Stimulated activated CD8-positive, alpha-beta memory T cell treated with anti-CD3 and anti-CD28 coated beads, Interleukin-4, amount 100 ng/mL, for 4 hours (primary cell): Measurements from ENCODE around the gene STEAP2.
"Not testable (repeated sequence)": the region's sequence is repeated elsewhere in the genome, so short reads cannot be mapped to it uniquely, and the experiment has no call there.

Experiments
- DNase-seq, 2 donors: peaks; one replicate each; pipeline ENCODE4 v3.0.0-alpha.2; 2020; ENCODE audit warnings: low read depth in 2 of 2, low spot score in 1 of 2

STEAP2 gene

DNA sequence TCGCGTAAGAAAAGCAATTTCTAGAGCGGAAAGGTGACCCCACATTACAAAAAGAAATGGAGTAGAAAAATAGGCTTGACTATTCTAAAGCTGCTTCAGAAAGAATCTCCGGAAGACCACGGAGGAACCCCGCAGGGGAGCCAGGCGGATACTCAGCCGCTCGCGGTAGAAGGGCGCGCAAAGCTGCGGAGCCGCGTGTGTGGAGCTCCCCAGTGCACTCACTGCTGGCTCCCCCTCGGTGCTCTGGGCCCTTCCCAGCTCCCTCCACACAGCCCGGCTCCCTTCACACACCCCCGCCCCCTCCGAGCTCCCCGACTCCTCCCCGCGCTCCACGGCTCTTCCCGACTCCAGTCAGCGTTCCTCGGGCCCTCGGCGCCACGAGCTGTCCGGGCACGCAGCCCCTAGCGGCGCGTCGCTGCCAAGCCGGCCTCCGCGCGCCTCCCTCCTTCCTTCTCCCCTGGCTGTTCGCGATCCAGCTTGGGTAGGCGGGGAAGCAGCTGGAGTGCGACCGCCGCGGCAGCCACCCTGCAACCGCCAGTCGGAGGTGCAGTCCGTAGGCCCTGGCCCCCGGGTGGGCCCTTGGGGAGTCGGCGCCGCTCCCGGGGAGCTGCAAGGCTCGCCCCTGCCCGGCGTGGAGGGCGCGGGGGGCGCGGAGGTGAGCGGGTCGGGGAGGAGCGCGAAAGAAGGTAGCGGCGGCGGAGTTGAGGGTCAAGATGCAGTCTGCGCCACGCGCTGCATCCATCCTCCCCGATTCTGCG lies at the start of gene STEAP2:
STEAP2 (plus strand) TSS at position 350 of the 758 bp plus-strand sequence. CDS start 13,343 bp downstream, outside the sequence.
- no peak for DNase-seq

GRCh38 chr7:90163534-90163933 lies 48.0 kb upstream of the STEAP2 start:
- no peak for DNase-seq

- no peak for DNase-seq
Observed at GRCh38 chr7:90165724-90166123, 45.8 kb upstream of the STEAP2 start.

- DNase-seq: no peak
Observed at GRCh38 chr7:90166153-90166552, 45.4 kb upstream of the STEAP2 start.

GRCh38 chr7:90167361-90167760 lies 44.2 kb upstream of the STEAP2 start:
- DNase-seq: no peak

DNA sequence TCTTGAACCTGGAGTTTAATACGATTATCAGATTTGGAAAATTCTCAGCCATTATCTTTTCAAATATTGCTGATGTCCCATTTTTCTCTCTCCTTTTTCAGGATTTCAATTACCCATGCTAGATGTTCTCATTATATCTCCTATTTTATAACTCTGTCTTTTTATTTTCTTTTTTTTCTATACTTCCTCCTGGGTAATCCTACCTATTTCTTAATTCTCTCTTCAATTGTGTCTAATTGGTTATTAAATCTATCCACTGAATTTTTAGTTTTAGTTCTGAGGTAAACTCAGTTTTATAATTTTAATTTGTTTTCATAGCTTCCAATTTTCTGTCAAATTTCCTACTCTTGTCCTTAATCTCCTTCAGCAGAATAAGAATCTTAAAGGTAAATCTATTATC lies 41.6 kb upstream of the STEAP2 start:
- no peak for DNase-seq

DNA sequence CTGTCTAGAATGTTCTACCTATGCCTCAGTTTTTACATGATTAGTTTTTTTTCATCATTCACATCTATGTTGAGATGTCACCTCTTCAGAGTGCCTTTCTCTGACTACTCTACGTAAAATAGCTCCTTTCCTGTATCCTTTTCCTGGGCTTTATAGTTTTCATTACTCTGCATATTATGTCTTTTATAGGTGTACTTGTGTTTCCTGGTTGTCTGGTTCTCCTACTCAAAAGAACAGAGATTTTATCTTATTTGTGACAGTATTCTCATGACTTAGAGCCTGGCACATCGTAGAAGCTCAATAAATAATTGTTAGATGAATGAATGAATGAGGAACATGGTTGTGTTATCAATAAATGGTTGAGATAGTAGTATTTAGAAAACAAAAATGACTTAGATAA lies 39.4 kb upstream of the STEAP2 start:
- no peak for DNase-seq

- DNase-seq: no peak
Observed at GRCh38 chr7:90172624-90173023, 38.9 kb upstream of the STEAP2 start.

- DNase-seq: no peak
Observed at GRCh38 chr7:90173127-90173844, 38.3 kb upstream of the STEAP2 start.

DNA sequence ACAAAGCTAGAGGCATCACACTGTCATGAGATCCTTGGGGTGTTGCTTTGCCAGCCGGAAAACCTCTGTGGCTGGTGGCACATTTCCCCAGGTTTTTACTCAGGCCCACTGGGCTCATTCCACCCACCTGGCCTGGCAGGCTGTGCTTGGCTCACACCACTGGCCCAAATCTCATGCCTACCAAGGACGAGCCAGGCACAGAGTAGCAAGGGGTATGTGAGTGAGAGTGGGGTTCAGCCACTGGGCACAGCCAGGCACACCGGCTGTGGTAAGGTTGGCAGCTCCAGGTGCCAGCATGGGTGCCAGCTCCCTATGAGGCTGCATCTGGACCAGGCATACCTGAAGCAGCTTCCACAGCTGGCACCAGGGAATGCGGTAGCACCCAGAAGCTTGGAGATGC lies 35.9 kb upstream of the STEAP2 start:
- no peak for DNase-seq

- no peak for DNase-seq
Observed at GRCh38 chr7:90176195-90176594, 35.3 kb upstream of the STEAP2 start.

DNA sequence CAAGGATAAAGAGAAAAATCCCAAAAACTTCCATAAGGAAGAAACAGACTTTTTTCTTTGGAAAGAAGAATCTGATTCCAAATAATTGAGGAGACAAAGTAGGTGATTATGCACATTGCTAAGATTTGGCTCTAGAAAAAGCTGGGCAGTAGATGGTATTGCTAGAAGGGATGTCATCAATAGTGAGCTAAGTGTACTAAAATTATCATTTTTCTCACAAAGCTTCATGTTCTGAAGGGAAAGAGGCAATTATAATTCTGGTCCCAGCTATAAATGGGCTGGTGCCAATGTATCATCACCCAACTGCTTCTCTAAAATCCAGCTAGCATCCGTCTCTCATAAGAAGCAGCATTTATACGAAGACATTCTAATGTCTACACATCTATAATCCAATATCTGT lies 33.4 kb upstream of the STEAP2 start:
- no peak for DNase-seq

GRCh38 chr7:90178679-90179278 lies 32.8 kb upstream of the STEAP2 start:
- no peak for DNase-seq

DNA sequence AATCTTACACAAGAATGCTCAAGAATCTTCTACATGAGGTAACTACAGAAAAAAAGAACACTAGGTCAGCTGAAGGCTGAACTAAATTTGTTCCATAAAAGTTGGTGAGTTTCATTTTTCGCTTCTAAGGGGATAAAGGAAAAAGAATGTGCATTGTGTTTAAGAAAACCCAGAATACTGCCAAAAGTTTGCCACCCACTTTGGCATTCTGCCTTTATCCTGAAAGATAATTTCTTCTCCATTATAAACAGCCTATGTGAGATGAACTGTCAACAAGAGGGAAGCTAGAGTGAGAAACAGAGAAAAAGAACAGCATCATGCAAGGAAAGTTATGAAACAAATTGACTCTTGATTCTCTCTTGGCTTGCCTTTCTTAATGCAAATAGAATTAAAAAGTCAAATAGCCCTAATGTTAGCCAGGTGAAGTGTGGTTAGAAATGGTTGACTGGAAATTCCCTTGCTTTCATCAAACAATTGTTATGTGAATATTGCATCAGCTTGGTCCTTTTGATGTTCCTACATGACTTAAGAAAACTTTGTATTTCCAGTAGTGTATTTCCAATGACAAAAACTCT lies 31.4 kb upstream of the STEAP2 start:
- no peak for DNase-seq

DNA sequence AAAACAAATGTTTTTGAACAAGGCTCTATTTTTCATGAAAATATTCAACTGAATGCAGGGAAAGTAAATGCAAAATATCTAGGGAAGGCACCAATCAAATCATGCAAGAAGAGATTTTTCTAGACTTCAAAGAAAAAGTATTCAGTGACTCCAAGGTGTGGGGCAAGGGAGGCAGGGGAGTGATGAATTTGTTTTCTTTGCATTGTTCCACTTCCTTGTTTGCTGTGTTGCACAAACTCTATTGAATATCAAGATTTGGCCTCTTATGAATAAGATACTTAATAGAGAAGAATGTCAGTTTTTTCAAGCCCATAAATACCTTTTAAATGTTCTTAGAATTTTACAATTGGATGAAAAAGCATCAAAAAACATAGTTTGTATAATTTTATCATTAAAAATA lies 30.9 kb upstream of the STEAP2 start:
- DNase-seq: no peak

DNA sequence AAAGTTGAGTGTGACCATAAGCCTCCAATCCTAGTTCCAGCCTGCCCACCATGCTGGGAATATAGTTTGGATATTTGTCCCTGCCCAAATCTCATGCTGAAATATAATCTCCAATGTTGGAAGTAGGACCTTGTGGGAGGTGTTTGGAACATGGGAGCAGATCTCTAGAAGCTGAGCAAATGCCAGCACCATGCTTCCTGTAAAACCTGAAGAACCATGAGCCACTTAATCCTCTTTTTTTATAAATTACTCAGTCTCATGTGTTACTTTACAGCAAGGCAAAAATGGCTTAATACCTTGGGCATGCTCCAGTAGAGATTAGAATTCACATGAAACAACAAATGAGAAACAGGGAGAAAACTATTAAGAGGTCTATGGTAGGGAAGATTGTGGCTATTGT lies 30.1 kb upstream of the STEAP2 start:
- DNase-seq: no peak

- DNase-seq: not testable (repeated sequence)
Observed at GRCh38 chr7:90186290-90186689, 25.2 kb upstream of the STEAP2 start.

DNA sequence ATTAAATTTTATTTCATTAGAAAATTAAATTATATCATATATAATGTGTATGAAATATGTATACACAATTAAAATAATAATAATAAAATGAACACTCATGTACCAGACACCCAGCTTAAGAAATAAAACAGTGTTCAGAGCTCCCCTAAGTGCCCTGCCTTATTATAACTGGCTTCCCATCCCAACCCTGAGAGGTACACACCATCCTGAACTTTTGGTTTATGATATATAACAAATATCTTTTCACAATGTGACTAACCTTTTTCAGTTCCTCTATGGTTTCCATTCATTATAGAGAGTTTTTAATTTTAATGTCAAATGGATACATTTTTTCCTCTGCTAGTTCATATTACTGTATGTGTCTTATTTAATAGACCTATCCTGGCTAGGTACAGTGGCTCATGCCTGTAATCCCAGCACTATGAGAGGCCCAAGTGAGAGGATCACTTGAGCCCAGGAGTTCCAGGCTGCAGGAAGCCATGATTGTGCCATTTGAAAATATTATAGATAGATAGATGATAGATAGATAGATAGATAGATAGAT lies 24.0 kb upstream of the STEAP2 start:
- DNase-seq: no peak

DNA sequence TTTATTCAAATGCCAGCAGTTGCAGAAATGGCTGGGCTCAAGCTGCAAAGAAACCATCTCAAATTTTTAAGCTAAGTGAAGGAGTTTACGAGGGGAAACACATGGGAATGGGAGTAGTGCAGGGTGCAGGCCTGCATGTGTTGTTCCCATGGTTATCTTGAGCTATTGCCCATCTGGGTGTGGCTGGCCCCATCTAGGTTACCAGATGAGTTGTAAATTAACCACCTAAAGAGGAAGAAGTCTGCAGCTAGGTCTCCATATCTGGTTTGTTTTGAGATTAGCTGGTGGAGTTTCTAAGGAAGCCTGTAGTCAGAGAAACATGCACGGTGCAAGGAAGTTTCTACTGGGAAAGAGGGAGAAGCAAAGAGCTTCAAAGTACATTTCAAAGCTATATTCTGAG lies 23.3 kb upstream of the STEAP2 start:
- no peak for DNase-seq

GRCh38 chr7:90190995-90191394 lies 20.5 kb upstream of the STEAP2 start:
- DNase-seq: no peak

GRCh38 chr7:90191648-90192047 lies 19.9 kb upstream of the STEAP2 start:
- DNase-seq: no peak
